Stimulated activated CD8-positive, alpha-beta memory T cell treated with anti-CD3 and anti-CD28 coated beads, Interleukin-12 subunit alpha, Interleukin-12 subunit beta, amount 100 ng/mL, for 4 hours (primary cell): ENCODE data around the gene PAM16.
"Not testable (repeated sequence)": the region's sequence is repeated elsewhere in the genome, so short reads cannot be mapped to it uniquely, and the experiment has no call there.

Experiments
- DNase-seq: peaks from one replicate; pipeline ENCODE4 v3.0.0-alpha.2; 2020; ENCODE audit warnings: low read depth

PAM16 gene

DNA sequence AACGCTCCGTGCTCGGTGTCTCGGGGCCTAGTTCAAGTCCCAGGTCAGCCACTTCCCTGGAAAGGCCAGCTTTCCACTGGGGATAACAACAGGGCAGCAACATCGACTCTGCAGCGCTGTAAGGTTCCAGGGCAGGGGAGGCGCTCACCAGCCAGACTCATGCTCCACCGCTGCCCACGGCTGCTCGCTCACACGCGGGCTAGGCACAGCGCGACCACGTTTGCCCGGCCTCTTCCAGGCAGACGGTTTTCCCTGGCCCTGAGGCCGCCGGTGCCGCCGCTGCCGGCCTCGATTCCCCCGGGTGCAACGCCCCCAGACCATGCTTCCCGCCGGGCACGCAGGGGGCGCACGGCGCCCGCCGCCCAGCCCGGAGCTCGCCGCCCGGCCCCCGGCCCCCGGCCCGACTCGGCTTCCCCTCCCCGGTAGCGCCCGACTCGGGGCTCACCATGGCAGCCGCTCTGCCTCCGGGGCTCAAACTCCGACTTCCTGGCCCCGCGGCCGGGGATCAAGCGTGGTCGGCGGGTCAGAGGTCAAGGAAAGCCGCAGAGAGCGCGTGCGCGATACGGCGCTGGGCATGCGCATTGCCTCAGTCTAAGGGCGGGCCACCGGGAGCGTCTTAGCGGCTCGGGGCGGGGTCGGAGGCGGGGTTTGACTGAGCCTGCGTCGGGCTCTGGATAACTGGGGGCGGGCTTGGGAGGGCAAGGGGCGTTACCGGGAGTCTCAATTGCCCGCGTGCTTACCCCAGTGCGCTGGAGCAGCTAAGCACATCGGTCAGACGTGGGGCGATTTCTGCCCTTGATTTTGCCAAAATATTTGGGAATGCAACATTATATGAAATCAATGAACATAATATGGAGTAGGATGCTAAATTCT, at the start of gene PAM16:
PAM16 (minus strand) TSS at position 535 of the 873 bp plus-strand sequence; CDS start at position 448, 87 bp downstream.
- DNase-seq = peak; percentile 98

DNA sequence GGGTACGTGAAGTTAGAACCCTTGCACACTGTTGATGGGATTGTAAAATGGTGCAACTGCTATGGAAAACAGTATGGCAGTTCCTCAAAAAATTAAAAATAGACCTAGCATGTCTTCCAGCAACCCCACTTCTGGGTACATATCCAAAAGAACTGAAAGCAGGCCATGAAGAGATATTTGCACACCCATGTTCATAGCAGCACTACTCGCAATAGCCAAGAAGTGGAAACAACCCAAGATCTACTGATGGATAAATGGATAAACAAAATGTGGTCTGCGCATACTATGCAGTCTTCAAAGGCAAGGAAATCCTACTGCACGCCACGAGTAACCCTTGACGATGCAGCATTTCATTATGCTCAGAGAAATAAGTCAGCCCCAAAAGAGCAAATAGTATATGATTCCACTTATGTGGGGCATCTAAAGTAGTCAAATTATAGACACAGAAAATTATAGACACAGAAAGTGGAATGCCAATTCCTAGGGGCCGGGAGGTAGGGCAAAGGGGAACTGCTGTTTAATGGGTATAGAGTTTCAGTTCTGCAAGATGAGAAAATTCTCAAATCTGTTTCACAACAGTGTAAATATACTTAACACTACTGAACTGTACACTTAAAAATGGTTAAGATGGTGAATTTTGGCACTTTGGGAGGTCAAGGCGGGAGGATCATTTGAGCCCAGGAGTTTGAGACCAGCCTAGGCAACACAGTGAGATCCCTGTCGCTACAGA, 48.0 kb upstream of the PAM16 start:
- DNase-seq = no peak

DNA sequence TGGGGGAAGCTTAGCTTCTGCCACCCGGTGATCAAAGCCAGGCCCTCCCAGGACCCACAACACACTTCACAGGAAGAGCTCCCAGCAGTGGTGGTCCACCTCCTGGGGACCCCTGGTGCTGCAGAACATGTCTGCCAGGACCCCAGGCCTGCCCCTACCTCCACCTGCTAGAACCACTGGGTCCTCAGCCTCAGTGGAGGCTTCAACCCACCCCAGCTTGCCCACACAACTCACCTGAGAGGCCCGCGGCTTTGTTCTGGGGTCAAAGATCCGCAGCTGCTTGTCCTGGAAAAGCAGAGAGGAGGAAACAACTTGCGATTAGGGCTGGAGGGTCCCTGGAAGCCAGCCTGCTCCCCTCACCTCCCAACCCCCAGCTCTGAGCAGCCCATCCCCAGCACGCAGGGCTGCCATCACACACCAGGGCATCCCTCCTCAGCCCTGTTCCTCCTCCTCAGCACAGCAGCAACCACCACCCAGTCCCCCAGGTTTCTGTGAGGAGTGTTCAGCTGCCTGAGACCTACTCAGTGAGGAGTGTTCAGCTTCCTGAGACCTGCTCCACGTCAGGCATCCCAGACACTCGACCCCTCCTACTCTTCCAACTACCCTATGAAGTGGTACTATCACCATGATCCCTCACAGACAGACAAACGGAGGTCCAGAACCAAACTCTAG, 44.1 kb upstream of the PAM16 start:
- no peak for DNase-seq

DNA sequence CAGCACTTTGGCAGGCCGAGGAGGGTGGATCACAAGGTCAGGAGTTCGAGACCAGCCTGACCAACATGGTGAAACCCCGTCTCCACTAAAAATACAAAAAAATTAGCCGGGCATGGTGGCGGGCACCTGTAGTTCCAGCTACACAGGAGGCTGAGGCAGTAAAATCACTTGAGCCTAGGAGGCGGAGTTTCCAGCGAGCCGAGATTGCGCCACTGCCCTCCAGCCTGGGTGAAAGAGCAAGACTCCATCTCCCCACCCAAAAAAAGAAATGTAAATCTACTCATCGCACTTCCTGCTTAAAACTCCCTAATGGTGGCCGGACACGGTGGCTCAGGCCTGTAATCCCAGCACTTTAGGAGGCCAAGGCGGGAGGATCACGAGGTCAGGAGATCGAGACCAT, 42.7 kb upstream of the PAM16 start:
- DNase-seq = not testable (repeated sequence)

DNA sequence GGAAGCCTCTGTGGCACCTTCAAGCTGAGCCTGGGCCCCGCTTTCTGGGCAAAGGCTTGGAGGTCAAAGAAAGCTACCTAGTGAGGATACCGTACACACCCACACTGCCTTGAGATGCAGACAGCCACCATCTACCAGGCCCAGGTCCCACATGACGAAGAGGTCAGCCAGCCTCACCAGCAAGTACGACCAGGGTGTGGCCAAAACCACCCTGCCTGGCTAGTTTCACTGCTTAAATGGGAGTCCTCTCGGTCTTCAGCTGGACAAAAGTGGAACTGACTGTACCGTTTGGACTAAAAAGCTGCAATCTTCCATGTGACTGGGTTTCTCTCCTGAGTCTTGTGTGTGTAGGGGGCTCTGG, 42.1 kb upstream of the PAM16 start:
- no peak for DNase-seq

DNA sequence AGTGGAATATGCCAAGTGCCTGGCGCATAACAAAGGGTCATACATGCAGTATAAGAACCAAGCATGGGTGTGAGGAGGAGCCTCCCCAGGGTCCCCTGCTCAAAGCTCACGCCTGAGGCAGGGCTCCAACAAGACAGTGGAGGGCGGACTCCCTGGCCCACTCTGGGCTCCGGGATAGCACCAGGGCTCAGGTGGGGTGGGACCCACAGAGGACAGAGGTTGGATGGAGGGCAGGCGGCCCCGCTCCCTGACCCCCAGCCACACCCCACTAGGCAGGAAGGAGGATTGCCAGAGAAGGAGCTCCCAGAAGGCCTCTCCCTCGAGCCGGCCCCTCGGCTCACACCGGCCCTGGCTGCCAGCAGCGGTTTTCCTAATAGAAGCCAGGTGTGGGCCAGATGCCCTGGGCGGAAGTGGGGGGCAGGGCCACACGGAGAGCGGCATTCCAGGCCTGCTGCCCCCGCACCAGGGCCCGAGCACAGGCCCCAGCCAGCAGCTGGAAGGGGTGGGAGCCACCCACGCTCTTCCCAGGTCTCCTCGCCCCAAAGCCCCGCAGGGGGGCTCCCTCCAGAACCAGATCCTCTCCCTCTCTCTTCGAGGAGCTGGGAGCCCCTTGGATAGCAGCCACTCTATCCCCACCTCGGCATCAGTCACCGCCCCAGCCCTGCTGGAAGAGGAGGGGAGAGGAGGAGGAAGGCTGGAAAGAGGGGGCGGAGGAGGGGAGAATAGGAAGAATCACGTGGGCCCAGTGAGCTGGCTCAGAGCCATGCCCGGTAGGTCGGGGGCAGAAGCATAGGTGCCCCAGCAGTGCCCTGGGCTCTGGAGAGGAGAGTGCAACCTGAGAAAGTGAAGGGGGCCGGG, 41.5 kb upstream of the PAM16 start:
- no peak for DNase-seq

DNA sequence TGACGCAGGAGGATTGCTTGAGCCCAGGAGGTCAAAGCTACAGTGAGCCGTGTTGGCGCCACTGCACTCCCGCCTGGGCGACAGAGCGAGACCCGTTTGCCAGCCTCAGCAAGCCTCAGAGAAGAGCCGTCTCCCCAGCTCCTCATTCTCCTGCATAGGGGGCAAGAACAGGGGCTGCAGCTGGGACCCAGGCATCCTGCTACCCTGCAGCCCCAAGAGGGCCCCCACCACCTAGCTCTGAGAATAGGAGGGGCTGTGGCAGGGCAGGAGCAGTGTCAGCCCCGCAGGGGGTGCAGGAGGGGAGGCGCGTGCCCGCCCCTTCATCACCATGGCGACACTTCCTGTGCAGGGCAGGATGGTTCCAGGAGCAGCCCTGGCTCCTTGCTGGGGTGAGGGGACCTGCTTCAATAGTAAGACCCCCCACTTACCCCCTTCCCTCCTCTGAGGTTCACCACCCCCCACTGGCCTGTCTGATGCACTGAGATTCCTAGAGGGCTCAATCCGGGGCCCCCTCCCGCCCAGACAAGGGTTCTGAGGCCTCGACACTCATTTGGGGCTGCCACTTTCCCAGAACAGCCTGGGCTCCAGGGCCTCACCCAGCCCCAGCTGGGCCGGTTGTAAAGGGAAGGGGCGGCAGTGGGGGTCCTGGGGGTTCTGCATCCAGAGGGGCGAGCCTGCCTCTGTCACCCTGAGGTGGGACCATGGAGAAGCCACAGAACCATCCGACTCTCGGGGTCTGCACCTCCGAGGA, 40.7 kb upstream of the PAM16 start:
- no peak for DNase-seq

DNA sequence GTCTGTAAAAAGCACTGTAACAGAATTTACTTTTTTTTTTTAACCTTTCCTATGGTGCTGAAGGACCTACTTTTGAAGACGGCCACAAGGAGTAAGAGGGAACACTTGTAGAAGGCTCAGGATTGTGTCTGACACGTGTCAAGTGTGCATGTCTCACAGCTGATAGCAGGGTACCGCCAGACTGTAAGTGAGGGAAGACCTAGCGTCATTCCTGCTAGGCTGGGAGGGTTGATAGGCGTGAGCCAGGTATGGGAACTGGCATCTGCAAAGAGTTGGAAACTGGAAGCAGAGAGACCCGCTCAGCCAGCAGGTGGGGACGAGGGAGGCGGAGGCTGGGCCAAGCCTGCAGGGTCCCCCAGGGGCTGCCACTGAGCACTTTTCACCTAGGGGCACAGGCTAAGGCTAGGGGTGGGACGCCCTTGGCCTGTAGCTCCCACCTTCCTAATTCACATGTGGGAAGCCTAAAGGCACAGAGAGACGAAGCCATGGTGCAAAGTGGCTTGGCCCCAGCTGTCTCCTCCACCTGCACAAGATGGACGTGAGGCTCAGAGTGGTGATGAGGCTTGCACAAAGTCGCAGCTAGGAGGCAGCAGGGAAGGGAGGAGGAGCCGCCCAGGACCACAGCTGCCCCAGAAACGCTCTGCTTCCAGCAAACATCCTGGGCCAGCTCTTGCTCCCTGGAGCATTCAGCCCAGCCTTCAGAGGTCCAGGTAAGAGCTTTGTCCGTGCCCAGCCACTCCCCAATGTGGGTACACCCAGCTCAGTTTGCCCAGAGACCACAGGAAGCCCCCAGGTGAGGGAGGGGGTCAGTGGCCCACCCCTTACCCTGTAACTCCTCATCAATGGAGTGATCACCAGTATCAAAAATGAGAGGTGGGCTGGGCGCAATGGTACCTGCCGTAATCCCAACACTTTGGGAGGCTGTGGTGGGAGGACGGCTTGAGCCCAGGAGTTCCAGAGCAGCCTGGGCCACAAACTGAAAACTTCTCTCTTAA, 39.4 kb upstream of the PAM16 start:
- no peak for DNase-seq

DNA sequence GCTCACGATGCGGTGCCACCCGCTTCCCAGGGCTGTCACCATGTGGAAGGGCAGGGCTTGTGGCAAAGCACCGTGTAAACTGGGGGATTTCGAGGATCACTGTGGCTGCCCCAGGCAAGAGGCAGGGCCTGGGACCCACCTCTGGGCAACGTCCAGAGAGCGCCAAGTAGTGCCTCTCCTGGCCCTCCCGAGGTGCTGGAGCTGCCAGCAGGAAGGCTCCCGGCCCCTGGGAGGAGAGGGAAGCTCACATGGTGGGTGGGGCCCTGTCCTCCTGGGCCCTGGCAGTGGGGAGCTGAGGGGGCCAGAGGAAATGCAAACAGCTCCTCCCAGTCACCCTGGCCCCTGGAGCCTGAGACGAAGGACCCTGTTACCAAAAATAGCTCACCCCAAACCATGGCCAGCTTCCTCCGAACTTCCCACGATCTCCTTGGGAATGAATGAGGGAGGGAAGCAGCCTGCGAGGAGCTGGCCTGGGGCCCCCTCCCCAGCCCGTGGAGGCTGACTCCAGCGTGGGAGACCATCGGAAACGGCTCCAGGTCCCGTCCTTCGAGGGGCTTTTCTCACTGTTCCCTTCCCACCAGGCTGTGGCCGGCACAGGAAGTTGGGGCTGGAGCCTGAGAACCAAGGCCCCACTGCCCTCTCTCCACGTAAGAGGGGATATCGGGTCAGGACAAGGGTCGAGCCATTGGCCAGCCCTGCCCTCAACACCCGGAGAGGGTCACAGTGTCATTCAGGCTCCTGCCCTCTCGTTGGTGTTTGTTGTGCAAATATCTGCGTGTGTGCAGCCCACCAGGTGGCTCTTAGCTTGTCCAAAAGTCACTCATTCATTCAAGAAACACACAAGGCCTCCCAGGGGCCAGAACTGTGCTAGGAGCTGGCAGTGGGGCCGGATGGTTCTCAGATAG, 38.2 kb upstream of the PAM16 start:
- DNase-seq = no peak

DNA sequence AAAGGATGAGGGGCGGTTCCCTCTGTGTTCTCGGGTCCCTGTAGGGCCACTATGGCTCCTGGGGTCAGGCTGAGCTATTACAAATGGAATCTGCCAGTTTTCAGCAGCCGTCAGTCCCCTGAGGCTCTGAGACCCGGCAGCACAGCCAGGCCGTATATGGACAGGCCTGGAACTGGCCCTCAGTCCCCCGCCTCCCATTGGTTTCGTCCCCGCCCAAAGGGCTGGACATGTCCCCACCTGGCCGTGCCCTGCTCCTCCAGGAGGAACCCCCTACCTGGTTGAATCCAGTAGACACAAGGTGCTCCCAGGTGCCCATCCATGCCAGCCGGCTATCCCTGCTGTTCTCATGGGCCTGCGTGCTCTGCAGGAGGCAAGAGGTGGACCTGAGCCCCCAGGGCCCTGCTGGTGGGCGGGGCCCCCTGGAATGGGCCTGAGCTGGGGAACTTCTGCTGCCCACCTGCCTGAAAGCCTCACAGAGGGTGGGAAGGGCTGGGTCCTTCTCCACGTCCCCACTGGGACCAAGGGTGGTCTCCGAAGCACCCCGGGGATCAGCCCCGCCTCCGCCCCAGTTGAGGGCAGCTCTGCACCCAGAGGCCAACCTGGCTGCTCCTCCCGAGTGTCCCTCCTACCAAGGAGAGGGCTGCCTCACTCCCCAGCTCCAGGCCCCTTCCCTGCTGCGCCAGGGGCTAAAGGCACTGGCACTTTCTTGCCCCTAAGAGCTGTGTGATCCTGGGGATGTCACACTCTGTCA, 37.3 kb upstream of the PAM16 start:
- DNase-seq = no peak

DNA sequence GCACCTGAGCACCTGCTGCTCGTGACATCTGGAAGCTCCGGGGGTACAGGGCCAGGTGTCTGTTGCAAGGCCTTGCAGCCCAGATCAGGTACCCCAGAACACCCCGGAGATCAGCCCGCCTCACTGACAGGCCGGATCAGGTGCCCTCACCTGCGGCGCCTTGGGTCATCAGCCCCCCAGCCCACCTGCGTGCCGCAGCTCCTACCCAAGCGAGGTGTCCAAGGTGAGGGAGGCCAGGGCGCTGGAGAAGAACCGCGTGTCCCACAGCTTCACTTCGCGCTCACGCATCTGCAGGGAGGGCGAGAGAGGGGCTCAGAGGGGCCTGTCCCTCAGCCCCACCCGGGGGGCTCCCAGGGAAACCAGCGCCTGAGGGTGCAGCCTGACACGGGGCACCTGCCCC, 36.7 kb upstream of the PAM16 start:
- no peak for DNase-seq

DNA sequence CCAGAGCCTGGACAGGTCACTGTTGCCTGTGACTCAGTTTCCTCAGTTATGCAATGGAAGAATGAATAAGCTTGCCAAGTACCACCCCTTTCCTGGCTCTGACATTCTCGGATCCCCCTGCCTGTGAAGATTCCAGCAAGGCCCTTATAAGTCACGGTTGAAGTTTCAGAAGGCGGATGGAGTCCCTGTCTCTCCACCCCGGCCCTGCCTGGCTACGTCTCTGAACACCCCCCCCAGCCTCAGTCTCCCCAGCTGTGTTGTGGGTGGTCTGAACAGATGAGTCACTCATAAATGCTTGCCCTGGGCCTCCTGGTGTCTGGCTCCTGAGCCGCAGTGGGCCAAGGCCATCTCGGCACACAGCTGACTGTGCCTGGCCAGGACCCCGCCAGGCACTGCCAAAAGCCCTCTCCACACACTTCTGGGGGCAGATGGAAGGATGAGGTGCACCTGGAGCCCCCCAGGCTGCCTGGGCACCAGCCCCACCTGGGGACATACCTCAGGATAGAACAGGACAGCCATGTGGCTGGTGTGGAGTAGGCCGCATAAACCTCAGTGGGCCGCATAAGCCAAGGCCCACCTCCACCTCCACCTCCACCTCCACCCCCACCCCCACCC, 35.9 kb upstream of the PAM16 start:
- DNase-seq = no peak

DNA sequence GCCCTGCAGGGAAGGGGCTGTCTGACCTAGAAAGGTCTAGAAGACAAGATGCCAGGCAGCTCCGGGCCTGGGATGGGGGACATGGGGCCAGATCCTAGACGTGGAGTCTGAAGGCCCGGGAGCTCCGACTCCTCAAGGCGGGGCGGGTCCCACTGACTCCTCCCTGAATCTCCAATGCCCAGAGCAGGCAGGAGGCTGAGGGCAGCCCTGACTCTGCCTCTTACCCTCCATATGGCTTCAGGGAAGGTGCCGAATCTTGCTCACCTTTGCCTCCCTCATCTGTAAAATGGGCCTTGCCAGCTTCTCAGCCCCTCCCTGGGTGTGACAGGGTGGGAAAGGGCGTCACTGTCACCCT, 35.3 kb upstream of the PAM16 start:
- no peak for DNase-seq

DNA sequence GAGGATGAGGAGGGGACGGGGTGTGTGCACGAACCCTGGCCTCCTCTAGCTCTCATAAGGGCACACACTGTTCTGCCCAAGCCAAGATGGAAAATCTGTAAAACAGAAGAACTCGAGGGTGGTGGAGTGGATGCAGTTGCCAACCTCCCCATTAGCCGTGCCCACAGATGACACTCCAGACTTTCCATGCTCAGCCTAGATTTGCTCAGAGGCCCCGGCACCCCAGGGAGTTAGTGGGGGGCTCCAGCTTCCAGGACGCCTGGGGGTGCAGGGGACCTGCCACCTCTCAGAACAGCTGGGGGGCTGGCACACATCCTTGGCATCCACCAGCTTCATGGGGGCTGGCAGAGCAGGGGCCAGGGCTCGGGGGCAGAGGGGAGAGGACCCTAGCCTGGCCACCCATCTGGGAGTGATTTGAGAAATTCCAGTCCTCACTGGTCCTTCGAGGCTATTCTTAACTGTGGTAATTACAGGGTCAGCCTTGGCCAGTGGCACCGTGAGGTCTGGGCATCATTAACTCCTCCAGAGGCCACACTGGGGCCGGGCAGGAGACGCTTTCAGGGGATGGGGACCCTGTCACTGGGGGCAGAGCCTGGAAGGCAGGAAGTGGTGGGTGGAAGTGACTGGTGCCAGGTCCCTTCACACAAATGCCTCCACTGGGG, 34.8 kb upstream of the PAM16 start:
- no peak for DNase-seq

DNA sequence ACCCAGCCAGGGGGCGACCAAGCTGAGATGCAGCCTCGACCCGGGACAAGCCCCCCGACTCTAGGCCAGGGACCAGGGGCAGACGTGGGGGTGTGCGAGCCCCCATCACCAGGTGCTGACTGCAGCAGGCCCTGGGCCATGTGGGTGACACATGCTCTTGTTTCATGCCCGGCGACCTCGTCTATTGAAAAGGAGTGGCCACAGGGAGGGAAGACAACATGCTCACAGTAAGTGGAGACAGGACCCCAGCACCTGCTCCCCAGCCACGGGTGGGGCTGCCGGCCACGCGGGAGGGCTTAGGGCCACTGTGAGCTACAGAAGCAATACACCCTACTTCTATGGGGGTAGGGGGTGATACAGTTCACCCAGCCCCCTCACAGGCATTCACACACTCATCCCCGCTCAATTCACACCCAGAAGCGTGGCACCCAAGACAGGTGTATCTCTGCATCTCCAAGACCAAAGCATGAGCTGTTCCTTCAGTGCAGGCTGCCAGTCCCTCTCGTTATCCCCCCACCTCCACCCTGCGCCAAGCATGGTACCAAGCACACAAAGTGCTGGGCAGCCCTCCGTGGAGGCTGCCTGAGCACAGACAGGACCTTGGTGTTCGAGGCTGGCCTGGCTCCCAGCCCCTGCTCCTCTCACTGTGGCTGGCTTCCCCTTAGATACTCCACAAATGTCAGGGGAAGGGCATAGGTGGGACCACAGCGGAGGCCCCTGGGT, 34.1 kb upstream of the PAM16 start:
- no peak for DNase-seq

DNA sequence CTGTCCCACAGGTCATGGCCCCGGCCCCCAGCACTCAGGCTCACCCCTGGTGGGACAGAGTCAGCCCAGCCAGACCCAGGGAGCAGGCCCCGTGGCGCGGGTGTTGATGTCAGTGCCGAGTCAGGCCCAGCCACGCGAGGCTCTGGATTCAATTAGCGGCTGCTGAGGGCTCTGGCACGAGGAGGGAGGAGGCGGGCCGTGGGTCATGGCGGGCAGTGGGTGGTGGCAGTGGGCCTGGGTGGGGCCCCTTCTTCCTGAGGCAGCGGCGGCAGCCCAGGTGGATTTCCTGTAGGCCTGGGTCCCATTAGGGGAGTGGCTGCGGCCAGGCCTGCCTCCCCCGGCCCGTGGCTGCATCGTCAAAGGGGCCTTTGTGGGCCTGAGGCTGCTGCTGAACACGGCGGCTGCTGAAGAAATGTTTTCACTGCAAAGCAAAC, 33.4 kb upstream of the PAM16 start:
- no peak for DNase-seq
